DMS114 treated with DMSO at 0.1 percent for 48 hours (cell line): Measurements from ENCODE around the gene SDR9C7.
"Not testable (repeated sequence)": the region's sequence is repeated elsewhere in the genome, so short reads cannot be mapped to it uniquely, and the experiment has no call there.

Experiments
- DNase-seq: peaks from one replicate; lab custom pipeline; 2025; ENCODE audit not compliant: unreplicated experiment; lab: John Stamatoyannopoulos, UW

SDR9C7 gene

GRCh38 chr12:56879240-56880124 lies 54.7 kb downstream of the SDR9C7 start:
- not testable (repeated sequence) for DNase-seq

GRCh38 chr12:56878010-56878339 lies 56.2 kb downstream of the SDR9C7 start:
- DNase-seq: no peak

GRCh38 chr12:56877195-56878009 lies 56.8 kb downstream of the SDR9C7 start:
- no peak for DNase-seq

GRCh38 chr12:56874821-56875220 lies 59.4 kb downstream of the SDR9C7 start:
- no peak for DNase-seq

- DNase-seq: no peak
Observed at GRCh38 chr12:56873382-56873781, 60.8 kb downstream of the SDR9C7 start.
